IPS-20b (cell line): ENCODE results near the gene SPAG17.
"Not testable (repeated sequence)": the region's sequence is repeated elsewhere in the genome, so short reads cannot be mapped to it uniquely, and the experiment has no call there.

Source experiments
- H3K27ac ChIP-seq: one replicate; pipeline ENCODE4 v1.5.1; 2013; ENCODE audit warnings: low read length
- H3K27me3 ChIP-seq: 2 replicates; pipeline ENCODE4 v1.6.1; 2013; ENCODE audit warnings: mild to moderate bottlenecking, low read length, inconsistent platforms; ENCODE audit not compliant: insufficient read depth
- H3K36me3 ChIP-seq: 2 replicates; pipeline ENCODE4 v1.6.1; 2013; ENCODE audit warnings: low read depth, mild to moderate bottlenecking, inconsistent platforms, low read length, moderate library complexity; ENCODE audit not compliant: insufficient read depth
- H3K4me1 ChIP-seq: 2 replicates; pipeline ENCODE4 v1.6.1; 2013; ENCODE audit warnings: mild to moderate bottlenecking, control low read depth, inconsistent platforms, low read length, moderate library complexity; ENCODE audit not compliant: insufficient read depth
- H3K4me3 ChIP-seq: 2 replicates; pipeline ENCODE4 v1.5.1; 2013; ENCODE audit warnings: mild to moderate bottlenecking, low read length, inconsistent platforms
- H3K9ac ChIP-seq: 2 replicates; pipeline ENCODE4 v1.6.1; 2013; ENCODE audit warnings: low read depth, mild to moderate bottlenecking, inconsistent platforms, low read length, moderate library complexity
- H3K9me3 ChIP-seq: 2 replicates; pipeline ENCODE4 v1.6.1; 2013; ENCODE audit warnings: mild to moderate bottlenecking, low read depth, low read length, inconsistent platforms; ENCODE audit not compliant: insufficient read depth

Gene SPAG17

DNA sequence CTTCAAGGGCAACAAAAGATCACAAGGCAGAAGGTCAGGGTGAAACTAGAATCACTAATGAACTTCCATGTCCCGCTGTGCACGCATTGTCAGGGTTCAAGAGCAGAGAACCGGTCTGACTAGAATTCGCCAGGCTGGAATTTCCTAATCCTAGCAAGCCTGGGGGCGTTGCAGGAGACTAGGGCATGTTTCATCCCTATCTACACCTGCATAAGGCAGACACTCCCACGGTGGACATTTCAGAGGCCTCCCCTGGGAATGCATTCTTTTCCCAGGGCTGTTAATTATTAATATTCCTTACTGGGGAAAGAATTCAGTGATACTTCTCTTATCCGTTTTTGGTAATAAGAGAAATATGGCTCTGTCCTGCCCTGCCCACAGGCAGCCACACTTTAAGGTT lies 262.3 kb downstream of the SPAG17 start:
- H3K9me3 ChIP-seq, H3K4me1 ChIP-seq, H3K9ac ChIP-seq, H3K4me3 ChIP-seq, H3K27me3 ChIP-seq, H3K27ac ChIP-seq: not testable (repeated sequence)
- H3K36me3 ChIP-seq: peaks cover 22% of the 10 kb centered on the region

DNA sequence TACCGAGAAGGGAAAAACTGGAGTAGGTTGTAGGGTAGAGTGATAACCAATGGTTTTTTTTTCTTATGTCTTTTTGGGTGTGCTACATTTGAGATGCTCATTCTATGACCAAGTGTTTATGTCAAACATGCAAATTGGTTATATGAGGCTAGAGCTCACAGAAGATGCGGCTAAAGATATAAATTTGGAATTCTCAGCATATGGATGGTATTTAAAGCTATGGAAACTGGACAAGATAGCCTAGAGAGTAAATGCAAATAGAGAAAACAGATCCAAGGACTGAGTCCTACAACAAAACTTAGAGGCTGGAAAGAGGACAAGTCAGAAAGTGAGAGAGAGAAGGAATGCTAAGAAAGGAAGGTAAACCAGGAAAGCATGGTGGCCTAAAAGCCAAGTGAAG lies 263.0 kb downstream of the SPAG17 start:
- H3K9ac ChIP-seq: no peak overlapping the region
- H3K36me3 ChIP-seq: peaks cover 29% of the 10 kb centered on the region
- no peak overlapping the region for H3K4me3 ChIP-seq
- peaks cover 2% of the 10 kb centered on the region for H3K4me1 ChIP-seq
- H3K27me3 ChIP-seq: no peaks in the 10 kb centered on the region
- H3K9me3 ChIP-seq: no peaks in the 10 kb centered on the region
- H3K27ac ChIP-seq: no peak overlapping the region

DNA sequence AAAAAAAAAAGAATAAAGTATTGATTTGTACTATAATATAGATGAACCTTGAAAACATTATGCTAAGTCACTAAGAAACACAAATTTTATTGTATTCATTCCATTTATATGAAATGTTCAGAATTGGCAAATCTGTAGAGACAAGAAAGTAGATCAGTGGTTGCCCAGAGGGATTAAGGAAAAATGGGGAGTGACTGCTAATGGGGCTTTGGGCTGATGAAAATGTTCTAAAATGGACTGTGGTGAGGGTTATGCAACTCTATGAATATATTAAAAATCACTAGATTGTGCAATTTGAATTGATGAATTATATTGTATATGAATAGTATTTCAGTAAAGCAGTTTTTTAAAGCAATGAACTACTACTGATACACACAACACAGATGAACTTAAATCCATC lies 265.7 kb downstream of the SPAG17 start:
- Histone ChIP-seq H3K9ac (no peak overlapping the region), H3K9me3 (no peaks in the 10 kb centered on the region), H3K27ac (no peak overlapping the region), H3K4me1 (no peaks in the 10 kb centered on the region), H3K4me3 (no peak overlapping the region), H3K27me3 (no peaks in the 10 kb centered on the region), H3K36me3 (peaks cover 49% of the 10 kb centered on the region)

DNA sequence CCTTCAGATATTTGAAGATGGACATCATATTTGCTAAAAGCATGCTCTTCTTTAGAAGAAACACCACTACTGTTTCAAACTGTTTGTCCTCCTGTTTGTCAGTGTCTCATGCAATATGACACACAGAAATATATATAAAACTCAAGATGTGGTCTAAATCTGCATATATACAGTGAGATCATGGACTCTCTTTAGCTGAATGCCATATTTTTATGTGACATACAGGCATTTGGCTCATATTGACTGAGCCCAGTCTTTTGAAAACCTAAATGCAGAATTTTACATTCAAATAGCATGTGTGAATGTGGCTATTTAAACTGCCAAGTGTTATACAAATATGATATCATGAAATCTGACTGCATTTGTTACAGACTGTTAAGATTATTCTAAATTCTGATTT lies 274.0 kb downstream of the SPAG17 start:
- H3K27ac ChIP-seq: no peak overlapping the region
- no peak overlapping the region for H3K4me3 ChIP-seq
- H3K9me3 ChIP-seq: no peaks in the 10 kb centered on the region
- H3K36me3 ChIP-seq: peaks cover 64% of the 10 kb centered on the region
- no peak overlapping the region for H3K9ac ChIP-seq
- H3K4me1 ChIP-seq: no peaks in the 10 kb centered on the region
- H3K27me3 ChIP-seq: no peaks in the 10 kb centered on the region

- no peaks in the 10 kb centered on the region for H3K4me1 ChIP-seq
- peaks cover 63% of the 10 kb centered on the region for H3K36me3 ChIP-seq
- H3K27ac ChIP-seq: no peak overlapping the region
- H3K27me3 ChIP-seq: no peaks in the 10 kb centered on the region
- H3K9ac ChIP-seq: no peak overlapping the region
- no peak overlapping the region for H3K4me3 ChIP-seq
- no peaks in the 10 kb centered on the region for H3K9me3 ChIP-seq
Observed at GRCh38 chr1:117905019-117905418, 280.0 kb downstream of the SPAG17 start.

DNA sequence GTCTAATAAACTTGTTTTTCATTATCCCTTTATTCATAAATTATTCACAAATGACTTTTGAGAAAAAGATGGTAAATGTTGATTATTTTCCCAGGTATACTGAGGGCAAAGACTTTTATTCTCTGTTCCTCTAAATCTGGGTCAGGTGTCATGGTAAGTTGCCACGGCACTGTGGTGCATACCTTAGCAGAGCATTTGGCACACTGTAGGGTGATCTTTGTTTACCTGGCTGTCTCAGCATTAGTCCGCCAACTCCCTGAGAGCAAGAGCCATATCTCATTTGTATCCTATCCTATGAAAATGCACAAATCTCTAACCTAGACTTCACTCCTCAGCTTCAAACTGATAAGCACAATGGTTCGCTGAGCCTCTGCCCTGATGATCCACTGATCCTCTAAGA lies 280.5 kb downstream of the SPAG17 start:
- no peak overlapping the region for H3K9ac ChIP-seq
- no peaks in the 10 kb centered on the region for H3K27me3 ChIP-seq
- no peaks in the 10 kb centered on the region for H3K4me1 ChIP-seq
- no peak overlapping the region for H3K4me3 ChIP-seq
- H3K27ac ChIP-seq: no peak overlapping the region
- H3K36me3 ChIP-seq: peaks cover 61% of the 10 kb centered on the region
- H3K9me3 ChIP-seq: no peaks in the 10 kb centered on the region
